HCT116 (cell line): ENCODE data around the gene SLC39A10. TPM values are rescaled to one million over a fixed set of nuclear protein-coding genes. Genes with fewer than 3 reads are reported as not detected.

Experiments used
- ATAC-seq: fragments of 200-7000 bp; cut with Tn5 transposase; 2 replicates; pipeline ENCODE4 v1.9.1; 2020; ENCODE audit warnings: mild to moderate bottlenecking, moderate library complexity
- BruUV-seq: library from RNA; stranded (reverse); fragments of 400-500 nt; replicated peaks from 2 replicates; lab custom pipeline; 2021; lab: Mats Ljungman, UMichigan
- CTCF ChIA-PET: fragments of 300-600 bp; sonication (Branson Sonifier 250); formaldehyde crosslinking; loops from one replicate; lab custom pipeline; 2021; ENCODE audit warnings: antibody characterized with exemption; lab: Charles Lee
- POLR2A ChIA-PET: fragments of 300-600, 350-600 bp; sonication (Branson Sonifier 250); formaldehyde crosslinking; loops from one replicate; lab custom pipeline; 2021; ENCODE audit warnings: antibody characterized with exemption; lab: Charles Lee
- RAD21 ChIA-PET, 2 experiments: fragments of 300-600 bp; sonication (Branson Sonifier 250); formaldehyde crosslinking; loops; one replicate each; lab custom pipeline; 2023; ENCODE audit warnings: low total read pairs in 2 of 2; ENCODE audit not compliant: uncharacterized antibody in 2 of 2, unreplicated experiment in 2 of 2, low non-redundant PET in 1 of 2; lab: Charles Lee
- DNase-seq: peaks from one replicate; pipeline ENCODE4 v3.0.0-alpha.2; 2010; ENCODE audit warnings: low read depth, low spot score
- H2AFZ ChIP-seq: fragments of 200-600 bp; shearing (Covaris generic), sonication (generic); 2 replicates; pipeline ENCODE4 v1.6.1; 2017; ENCODE audit warnings: low read depth, mixed run types, mixed read lengths, antibody characterized with exemption, low read length; ENCODE audit not compliant: poor library complexity, severe bottlenecking
- H3K27ac ChIP-seq: 2 replicates; pipeline ENCODE4 v1.5.1; 2012; ENCODE audit warnings: low read depth, low read length
- H3K27me3 ChIP-seq: fragments of 200-600 bp; sonication (generic); 2 replicates; pipeline ENCODE4 v1.6.1; 2016; ENCODE audit warnings: mixed run types, low read length, mixed read lengths; ENCODE audit not compliant: insufficient read depth
- H3K36me3 ChIP-seq, 2 experiments: fragments of 200-500 bp in 1 of 2; fragments of 200-600 bp in 1 of 2; sonication (Bioruptor generic) in 1 of 2; sonication (generic) in 1 of 2; 2 replicates each; pipeline versions ENCODE4 v1.5.1 to v1.6.1; 2014 to 2016; ENCODE audit warnings: low read length in 2 of 2, inconsistent platforms in 1 of 2, mixed read lengths in 1 of 2, mixed run types in 1 of 2; ENCODE audit not compliant: insufficient read depth in 2 of 2, control insufficient read depth in 1 of 2
- H3K4me1 ChIP-seq, 2 experiments: fragments of 200-600 bp in 1 of 2; sonication (generic) in 1 of 2; 2 replicates each; pipeline versions ENCODE4 v1.5.1 to v1.6.1; 2012 to 2017; ENCODE audit warnings: low read length in 2 of 2, inconsistent platforms in 1 of 2, mild to moderate bottlenecking in 1 of 2, mixed read lengths in 1 of 2, mixed run types in 1 of 2, moderate library complexity in 1 of 2; ENCODE audit not compliant: insufficient read depth in 2 of 2, control insufficient read depth in 1 of 2
- H3K4me2 ChIP-seq: fragments of 200-600 bp; sonication (generic); 2 replicates; pipeline ENCODE4 v1.6.1; 2017; ENCODE audit warnings: mixed run types, low read length, mixed read lengths
- H3K4me3 ChIP-seq, 2 experiments: fragments of 200-600 bp in 1 of 2; sonication (generic) in 1 of 2; replicated peaks in 1 of 2; 2 replicates each; pipeline ENCODE4 v1.5.1; 2011 to 2016; ENCODE audit warnings: low read length in 2 of 2, control low read depth in 1 of 2, low read depth in 1 of 2, mild to moderate bottlenecking in 1 of 2, mixed read lengths in 1 of 2, mixed run types in 1 of 2
- H3K79me2 ChIP-seq: fragments of 200-600 bp; sonication (generic); 2 replicates; pipeline ENCODE4 v1.6.1; 2017; ENCODE audit warnings: mild to moderate bottlenecking, mixed run types, low read length, moderate library complexity, mixed read lengths; ENCODE audit not compliant: insufficient read depth
- H3K9ac ChIP-seq: fragments of 200-600 bp; sonication (generic); 2 replicates; pipeline ENCODE4 v1.6.1; 2016; ENCODE audit warnings: low read length, mixed read lengths
- H3K9me2 ChIP-seq: fragments of 200-600 bp; sonication (generic), shearing (Covaris generic); 2 replicates; pipeline ENCODE4 v1.6.1; 2017; ENCODE audit warnings: mixed run types, mild to moderate bottlenecking, moderate library complexity; ENCODE audit not compliant: insufficient read depth
- H3K9me3 ChIP-seq, 2 experiments: fragments of 200-500 bp in 1 of 2; fragments of 200-600 bp in 1 of 2; sonication (Bioruptor generic) in 1 of 2; sonication (generic) in 1 of 2; 2 replicates each; pipeline ENCODE4 v1.6.1; 2014 to 2017; ENCODE audit warnings: low read length in 2 of 2, mixed read lengths in 2 of 2, inconsistent platforms in 1 of 2, low read depth in 1 of 2, mild to moderate bottlenecking in 1 of 2, mixed run types in 1 of 2, moderate library complexity in 1 of 2; ENCODE audit not compliant: control insufficient read depth in 1 of 2, insufficient read depth in 1 of 2
- H4K20me1 ChIP-seq: fragments of 200-600 bp; sonication (generic), shearing (Covaris generic); 2 replicates; pipeline ENCODE4 v1.6.1; 2017; ENCODE audit warnings: mixed run types, mild to moderate bottlenecking, moderate library complexity; ENCODE audit not compliant: insufficient read depth
- CBX3 ChIP-seq: IDR thresholded peaks from 2 replicates; pipeline ENCODE4 v1.6.1; 2012; ENCODE audit warnings: low read depth
- ELF1 ChIP-seq: IDR thresholded peaks from 2 replicates; pipeline ENCODE4 v1.6.1; 2012; ENCODE audit warnings: low read depth, borderline replicate concordance
- EZH2 ChIP-seq: fragments of 200-600 bp; sonication (generic); IDR thresholded peaks from 2 replicates; pipeline ENCODE4 v1.6.1; 2017; ENCODE audit warnings: antibody characterized with exemption, mixed run types
- EZH2phosphoT487 ChIP-seq: fragments of 200-600 bp; IDR thresholded peaks from 2 replicates; pipeline ENCODE4 v1.6.1; 2018; ENCODE audit warnings: antibody characterized with exemption, borderline replicate concordance
- JUND ChIP-seq: IDR thresholded peaks from 2 replicates; pipeline ENCODE4 v1.6.1; 2012
- POLR2A ChIP-seq: IDR thresholded peaks from 2 replicates; pipeline ENCODE4 v1.7.0; 2011; ENCODE audit warnings: borderline replicate concordance; ENCODE audit not compliant: insufficient read depth, insufficient read length; ENCODE audit errors: extremely low read depth
- POLR2AphosphoS5 ChIP-seq: IDR thresholded peaks from 2 replicates; pipeline ENCODE4 v1.6.1; 2011; ENCODE audit warnings: mild to moderate bottlenecking, low read depth, low read length, moderate library complexity
- RAD21 ChIP-seq: IDR thresholded peaks from 2 replicates; pipeline ENCODE4 v1.6.1; 2012; ENCODE audit warnings: low read depth, mild to moderate bottlenecking
- SRF ChIP-seq: IDR thresholded peaks from 2 replicates; pipeline ENCODE4 v1.6.1; 2012; ENCODE audit warnings: low read depth
- TCF7L2 ChIP-seq: IDR thresholded peaks from 2 replicates; pipeline ENCODE4 v1.7.0; 2011; ENCODE audit warnings: borderline replicate concordance, inconsistent platforms; ENCODE audit not compliant: insufficient read depth, insufficient read length; ENCODE audit errors: extremely low read depth
- YY1 ChIP-seq: IDR thresholded peaks from 2 replicates; pipeline ENCODE4 v1.6.1; 2011; ENCODE audit warnings: low read length, low read depth, moderate library complexity, mild to moderate bottlenecking; ENCODE audit not compliant: insufficient replicate concordance; ENCODE audit errors: extremely low read depth
- ZFX ChIP-seq: fragments of 450-650 bp; IDR thresholded peaks from 2 replicates; pipeline ENCODE4 v1.6.1; 2017
- ZNF274 ChIP-seq: fragments of 200-500 bp; sonication (Bioruptor generic); IDR thresholded peaks from 2 replicates; pipeline ENCODE4 v1.6.1; 2014; ENCODE audit warnings: mild to moderate bottlenecking, low read depth, low read length, inconsistent platforms
- intact Hi-C: fragments of 100-400 bp; cut with micrococcal nuclease; formaldehyde crosslinking; loops from 2 replicates; pipeline ENCODE4 v1.10.0; 2022
- total RNA-seq: library from RNA; stranded (reverse); gene quantifications from one replicate; pipeline ENCODE4 v1.2.1, GENCODE V29; 2021; ENCODE audit not compliant: unreplicated experiment
- TF ChIP-seq, protein P1 (sequence below), 3 experiments: fragments of 200-600 bp in 1 of 3; sonication (generic) in 1 of 3; IDR thresholded peaks in 2 of 3; conservative IDR thresholded peaks in 1 of 3; 2 replicates each; pipeline ENCODE4 v1.5.1; 2012 to 2017; ENCODE audit warnings: low read depth in 2 of 3, low read length in 2 of 3, antibody characterized with exemption in 1 of 3, borderline replicate concordance in 1 of 3, control low read depth in 1 of 3, mild to moderate bottlenecking in 1 of 3, mixed read lengths in 1 of 3, mixed run types in 1 of 3, moderate library complexity in 1 of 3; ENCODE audit not compliant: insufficient read depth in 1 of 3
- TF ChIP-seq, protein P2 (sequence below): IDR thresholded peaks from 2 replicates; pipeline ENCODE4 v1.6.1; 2012

The SLC39A10 gene
- total RNA-seq, 1 experiment from 2014 or later = 59.0 TPM

DNA sequence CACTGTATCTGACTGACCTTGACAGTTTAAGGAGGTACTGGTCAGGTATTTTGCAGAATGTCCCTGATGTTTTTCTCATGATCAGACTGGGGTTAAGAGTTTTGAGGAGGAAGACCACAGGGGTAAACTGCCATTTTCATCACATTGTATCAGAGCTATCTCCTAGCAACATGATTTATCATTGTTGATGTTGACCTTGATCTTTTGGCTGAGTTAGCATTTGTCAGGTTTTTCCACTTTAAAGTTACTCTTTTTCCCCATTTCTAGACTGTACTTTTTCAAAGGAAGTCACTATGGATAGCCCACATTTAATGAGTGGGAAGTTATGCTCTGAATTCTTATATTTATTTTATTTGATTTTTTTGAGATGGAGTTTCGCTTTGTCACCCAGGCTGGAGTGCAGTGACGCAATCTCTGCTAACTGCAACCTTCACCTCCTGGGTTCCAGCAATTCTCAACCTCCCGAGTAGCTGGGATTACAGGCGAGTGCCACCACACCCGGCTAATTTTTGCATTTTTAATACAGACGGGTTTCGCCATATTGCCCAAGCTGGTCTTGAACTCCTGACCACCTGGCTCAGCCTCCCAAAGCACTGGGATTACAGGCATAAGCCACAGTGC is 17.7 kb upstream of the SLC39A10 start:
- H3K4me1 ChIP-seq = peaks cover 0 to 5% of the 10 kb centered on the region in 2 experiments; a peak in 2 of 4 replicates
- H2AFZ ChIP-seq = no peak overlapping the region
- DNase-seq (no peak), ATAC-seq (no peak)
- intact Hi-C loops = no loop called here
- ChIA-PET POLR2A (no interaction called here), CTCF (no interaction called here), RAD21 (no interaction called here)
- H3K4me2 ChIP-seq = no peak overlapping the region
- no peaks in the 10 kb centered on the region for H3K36me3 ChIP-seq
- no peak overlapping the region for H3K9ac ChIP-seq
- H3K9me3 ChIP-seq = no peaks in the 10 kb centered on the region
- H3K9me2 ChIP-seq = no peaks in the 10 kb centered on the region
- H3K27ac ChIP-seq = no peak overlapping the region
- H4K20me1 ChIP-seq = no peaks in the 10 kb centered on the region
- no peak overlapping the region for H3K4me3 ChIP-seq
- TF ChIP-seq POLR2AphosphoS5 = no peak
- no peak for TF ChIP-seq POLR2A
- no peak for TF ChIP-seq ELF1
- TF ChIP-seq TCF7L2 = no peak
- TF ChIP-seq ZNF274 = no peak
- TF ChIP-seq EZH2phosphoT487 = no peak
- TF ChIP-seq, protein P1, sequence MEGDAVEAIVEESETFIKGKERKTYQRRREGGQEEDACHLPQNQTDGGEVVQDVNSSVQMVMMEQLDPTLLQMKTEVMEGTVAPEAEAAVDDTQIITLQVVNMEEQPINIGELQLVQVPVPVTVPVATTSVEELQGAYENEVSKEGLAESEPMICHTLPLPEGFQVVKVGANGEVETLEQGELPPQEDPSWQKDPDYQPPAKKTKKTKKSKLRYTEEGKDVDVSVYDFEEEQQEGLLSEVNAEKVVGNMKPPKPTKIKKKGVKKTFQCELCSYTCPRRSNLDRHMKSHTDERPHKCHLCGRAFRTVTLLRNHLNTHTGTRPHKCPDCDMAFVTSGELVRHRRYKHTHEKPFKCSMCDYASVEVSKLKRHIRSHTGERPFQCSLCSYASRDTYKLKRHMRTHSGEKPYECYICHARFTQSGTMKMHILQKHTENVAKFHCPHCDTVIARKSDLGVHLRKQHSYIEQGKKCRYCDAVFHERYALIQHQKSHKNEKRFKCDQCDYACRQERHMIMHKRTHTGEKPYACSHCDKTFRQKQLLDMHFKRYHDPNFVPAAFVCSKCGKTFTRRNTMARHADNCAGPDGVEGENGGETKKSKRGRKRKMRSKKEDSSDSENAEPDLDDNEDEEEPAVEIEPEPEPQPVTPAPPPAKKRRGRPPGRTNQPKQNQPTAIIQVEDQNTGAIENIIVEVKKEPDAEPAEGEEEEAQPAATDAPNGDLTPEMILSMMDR (IDR thresholded peaks at IDR 0.05 in 2 of 3, conservative IDR thresholded peaks at IDR 0.05 in 1 of 3; ENCODE audit: borderline replicate concordance in 1 of 3, insufficient read depth in 1 of 3, low read depth in 2 of 3, low read length in 2 of 3) = no peak
- H3K79me2 ChIP-seq = no peaks in the 10 kb centered on the region
- no TSS peak for BruUV-seq
- no peaks in the 10 kb centered on the region for H3K27me3 ChIP-seq

DNA sequence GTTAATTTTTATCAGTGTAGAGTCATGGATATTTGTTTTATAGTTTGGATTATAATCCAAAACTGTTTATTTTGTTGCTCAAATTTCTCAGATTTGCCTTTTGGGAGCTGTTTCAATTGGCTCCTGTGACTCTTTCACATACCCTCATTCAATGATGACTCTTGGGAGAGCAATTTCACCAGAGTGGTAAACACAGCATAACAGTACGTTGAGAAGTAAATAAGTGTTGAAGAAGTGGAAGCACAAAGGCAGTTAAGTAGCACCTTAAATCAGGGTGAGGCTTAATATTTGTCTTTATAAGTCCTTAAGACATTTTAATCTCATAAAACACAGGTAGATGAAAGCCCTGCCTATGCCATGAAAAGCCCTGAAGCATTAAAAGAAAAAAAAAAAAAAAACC is 17.1 kb upstream of the SLC39A10 start:
- Histone ChIP-seq H3K27me3 (no peaks in the 10 kb centered on the region), H3K4me1 (peaks cover 0 to 5% of the 10 kb centered on the region in 2 experiments; a peak in 2 of 4 replicates), H3K4me2 (no peak overlapping the region), H3K9me3 (no peaks in the 10 kb centered on the region), H3K4me3 (no peak overlapping the region), H3K79me2 (no peaks in the 10 kb centered on the region), H3K9ac (no peak overlapping the region), H3K9me2 (no peaks in the 10 kb centered on the region), H3K27ac (no peak overlapping the region), H4K20me1 (no peaks in the 10 kb centered on the region), H2AFZ (no peak overlapping the region), H3K36me3 (no peaks in the 10 kb centered on the region)
- POLR2A ChIA-PET = no interaction called here
- no peak for ATAC-seq
- RAD21 ChIA-PET = no interaction called here
- no TSS peak for BruUV-seq
- no peak for DNase-seq
- intact Hi-C loops = no loop called here
- TF ChIP-seq ZFX = no peak
- TF ChIP-seq SRF = no peak
- TF ChIP-seq CBX3 = no peak
- TF ChIP-seq EZH2 = no peak
- TF ChIP-seq POLR2AphosphoS5 = no peak
- TF ChIP-seq, protein P2, sequence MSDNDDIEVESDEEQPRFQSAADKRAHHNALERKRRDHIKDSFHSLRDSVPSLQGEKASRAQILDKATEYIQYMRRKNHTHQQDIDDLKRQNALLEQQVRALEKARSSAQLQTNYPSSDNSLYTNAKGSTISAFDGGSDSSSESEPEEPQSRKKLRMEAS = no peak
- no peak for TF ChIP-seq ELF1
- no peak for TF ChIP-seq RAD21
- no peak for TF ChIP-seq YY1
- no peak for TF ChIP-seq JUND
- CTCF ChIA-PET = no interaction called here
